Stomach (tissue), 9 donors: ENCODE measurements around the gene PCBP3. TPM values are rescaled to one million over a fixed set of nuclear protein-coding genes. Genes with fewer than 3 reads are reported as not detected.

Experiments used
- DNase-seq, 2 donors: peaks; one replicate each; pipeline versions ENCODE4 v3.0.0 to v3.0.0-alpha.2; 2013 to 2019
- H3K27ac ChIP-seq, 5 donors: fragments of 200-600 bp in 4 of 5; sonication (generic) in 4 of 5; one replicate each; pipeline ENCODE4 v1.5.1; 2013 to 2019; ENCODE audit warnings: mild to moderate bottlenecking in 1 of 5, moderate library complexity in 1 of 5
- H3K27me3 ChIP-seq, 3 donors: fragments of 200-600 bp; sonication (generic); one replicate each; pipeline ENCODE4 v1.5.1; 2017 to 2019; ENCODE audit warnings: mixed run types in 1 of 3
- H3K36me3 ChIP-seq, 4 donors: fragments of 200-600 bp; sonication (generic); 1 replicate in 3 of 4; 2 replicates in 1 of 4; pipeline ENCODE4 v1.5.1; 2016 to 2019
- H3K4me1 ChIP-seq, 4 donors: fragments of 200-600 bp; sonication (generic); one replicate each; pipeline ENCODE4 v1.5.1; 2016 to 2019
- H3K4me3 ChIP-seq, 4 donors: fragments of 200-600 bp; sonication (generic) in 3 of 4; one replicate each; pipeline ENCODE4 v1.5.1; 2016 to 2019; ENCODE audit warnings: mild to moderate bottlenecking in 1 of 4
- H3K9me3 ChIP-seq, 4 donors: fragments of 200-600 bp; sonication (generic); one replicate each; pipeline ENCODE4 v1.5.1; 2016 to 2019
- CTCF ChIP-seq, 7 experiments: fragments of 450-650 bp in 4 of 7; fragments of 200-600 bp in 3 of 7; sonication (generic) in 3 of 7; IDR thresholded peaks; one replicate each; pipeline ENCODE4 v1.5.1; 2016 to 2019; ENCODE audit warnings: antibody characterized with exemption in 7 of 7, control low read depth in 2 of 7, mild to moderate bottlenecking in 1 of 7
- EP300 ChIP-seq: sonication (generic); formaldehyde crosslinking; IDR thresholded peaks from one replicate; pipeline ENCODE4 v1.6.1; 2017; ENCODE audit warnings: antibody characterized with exemption
- POLR2A ChIP-seq, 4 donors: fragments of 450-650 bp; IDR thresholded peaks; one replicate each; pipeline ENCODE4 v1.6.1; 2016; ENCODE audit warnings: antibody characterized with exemption in 4 of 4, control low read depth in 2 of 4, mild to moderate bottlenecking in 1 of 4, moderate library complexity in 1 of 4
- POLR2AphosphoS5 ChIP-seq, 3 donors: sonication (generic); formaldehyde crosslinking; IDR thresholded peaks; one replicate each; pipeline ENCODE4 v1.6.1; 2016; ENCODE audit warnings: antibody characterized with exemption in 3 of 3
- WGBS, 5 donors: extraction: QIAGEN DNeasy Blood & Tissue Kit in 3 of 5; methylation state at CpG; one replicate each; pipeline versions ENCODE4 v1.1.5 to v1.1.7; 2013 to 2018; 5-methylcytosine and 5-hydroxymethylcytosine counted together
- intact Hi-C: fragments of 100-400 bp; cut with DNase I; formaldehyde crosslinking; loops from one replicate; pipeline ENCODE4 v1.15.1; 2023; ENCODE audit warnings: low total_unique reads
- polyA plus RNA-seq, 3 donors: library from polyadenylated mRNA; stranded (reverse); fragments of 200-250 nt; gene quantifications; one replicate each; pipeline ENCODE4 v1.2.3, GENCODE V29; 2013
- total RNA-seq, 5 donors: library from RNA; depleted of rRNA; stranded (reverse); fragments of >200 nt; gene quantifications; one replicate each; pipeline versions ENCODE4 v1.1.0 to v1.2.3, GENCODE V29; 2014 to 2016
- donor health status: healthy with polysubstance abuse.
- donor health status: Bipolar disorder and iron deficiency.
- donor health status: healthy.

PCBP3 gene
- total and polyA plus RNA-seq, 8 donors: 1.8 to 10.9 (median 3.3) TPM; not detected in 3

GRCh38 chr21:45827881-45828579, 184.5 kb downstream of the PCBP3 start:
- intact Hi-C loops: no loop called here
- 83 to 88% (median 87%) methylated on average over 10 to 11 of the region's 11 CpGs for WGBS, 5 donors
- Histone ChIP-seq H3K27me3 (peaks cover 0 to 26% (median 6%) of the 10 kb centered on the region in 3 donors), H3K4me1 (no peaks in the 10 kb centered on the region), H3K4me3 (no peak overlapping the region), H3K27ac (no peak overlapping the region), H3K36me3 (no peaks in the 10 kb centered on the region), H3K9me3 (no peaks in the 10 kb centered on the region)
- DNase-seq: no peak
- TF ChIP-seq POLR2A (IDR thresholded peaks at IDR 0.05): no peak
- no peak for TF ChIP-seq CTCF (IDR thresholded peaks at IDR 0.05)
- TF ChIP-seq EP300: no peak
- no peak for TF ChIP-seq POLR2AphosphoS5 (IDR thresholded peaks at IDR 0.05)

- Histone ChIP-seq H3K36me3 (no peaks in the 10 kb centered on the region), H3K27ac (no peak overlapping the region), H3K4me3 (no peak overlapping the region), H3K4me1 (no peaks in the 10 kb centered on the region), H3K9me3 (no peaks in the 10 kb centered on the region), H3K27me3 (peaks cover 0 to 18% (median 6%) of the 10 kb centered on the region in 3 donors)
- no peak for DNase-seq
- intact Hi-C loops: no loop called here
- 83 to 88% (median 86%) methylated on average over 16 to 26 of the region's 26 CpGs for WGBS, 5 donors
- TF ChIP-seq EP300: no peak
- TF ChIP-seq POLR2A (IDR thresholded peaks at IDR 0.05): no peak
- no peak for TF ChIP-seq POLR2AphosphoS5 (IDR thresholded peaks at IDR 0.05)
Measured at GRCh38 chr21:45828580-45829570, 185.3 kb downstream of the PCBP3 start.

DNA sequence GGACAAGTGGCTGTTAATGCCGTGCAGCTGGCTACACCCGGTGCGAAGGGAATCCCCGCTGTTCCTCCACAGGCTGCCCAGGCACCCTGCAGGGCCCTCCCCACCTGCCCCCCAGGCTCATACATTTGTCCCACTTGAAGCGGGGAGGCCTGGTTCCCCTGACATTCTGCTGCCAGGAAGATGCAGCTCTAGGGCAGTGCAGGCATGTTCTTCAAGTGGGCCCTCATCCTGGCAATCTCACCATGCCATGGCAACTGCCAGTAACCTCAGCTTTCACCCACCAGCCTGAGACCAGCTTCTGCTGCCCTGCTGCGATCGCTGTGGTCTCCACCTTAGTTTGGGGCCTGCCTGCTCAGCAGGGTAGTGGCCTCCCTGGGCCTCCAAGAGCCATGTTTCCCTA, 186.1 kb downstream of the PCBP3 start:
- Histone ChIP-seq H3K36me3 (no peaks in the 10 kb centered on the region), H3K27ac (no peak overlapping the region), H3K27me3 (peaks cover 0 to 12% (median 6%) of the 10 kb centered on the region in 3 donors), H3K4me1 (no peaks in the 10 kb centered on the region), H3K4me3 (no peak overlapping the region), H3K9me3 (no peaks in the 10 kb centered on the region)
- intact Hi-C loops: no loop called here
- WGBS, 5 donors: 82 to 90% (median 87%) methylated on average over 5 to 7 of the region's 7 CpGs
- no peak for DNase-seq
- TF ChIP-seq EP300 (no peak), CTCF (IDR thresholded peaks at IDR 0.05) (no peak), POLR2AphosphoS5 (IDR thresholded peaks at IDR 0.05) (no peak), POLR2A (IDR thresholded peaks at IDR 0.05) (no peak)

GRCh38 chr21:45830221-45830640, 186.7 kb downstream of the PCBP3 start:
- no peak for TF ChIP-seq POLR2A (IDR thresholded peaks at IDR 0.05)
- TF ChIP-seq EP300: no peak
- TF ChIP-seq CTCF (IDR thresholded peaks at IDR 0.05): no peak
- TF ChIP-seq POLR2AphosphoS5 (IDR thresholded peaks at IDR 0.05): no peak
- peak in 1 of 2 donors; percentile 75 for DNase-seq

More at GRCh38 chr21:45830221-45830640, 186.7 kb downstream of the PCBP3 start:
- WGBS, 5 donors: 45 to 81% (median 53%) methylated on average over 7 to 11 of the region's 11 CpGs
- Histone ChIP-seq H3K27me3 (peaks cover 0 to 6% (median 2%) of the 10 kb centered on the region in 3 donors), H3K4me3 (no peak overlapping the region), H3K9me3 (no peaks in the 10 kb centered on the region), H3K4me1 (no peaks in the 10 kb centered on the region), H3K27ac (no peak overlapping the region), H3K36me3 (no peaks in the 10 kb centered on the region)
- intact Hi-C loops: no loop called here
